HEK293T (cell line): Measurements from ENCODE around the gene DKKL1.
"Not testable (repeated sequence)": the region's sequence is repeated elsewhere in the genome, so short reads cannot be mapped to it uniquely, and the experiment has no call there.

Experiments
- FOXK2 ChIP-seq: fragments of 450-650 bp; IDR thresholded peaks from 2 replicates; pipeline ENCODE4 v1.6.1; 2016; ENCODE audit warnings: mild to moderate bottlenecking
- SP1 ChIP-seq: fragments of 450-650 bp; IDR thresholded peaks from 2 replicates; pipeline ENCODE4 v1.6.1; 2017
- ZNF384 ChIP-seq: fragments of 450-650 bp; IDR thresholded peaks from 2 replicates; pipeline ENCODE4 v1.6.1; 2016

DNA sequence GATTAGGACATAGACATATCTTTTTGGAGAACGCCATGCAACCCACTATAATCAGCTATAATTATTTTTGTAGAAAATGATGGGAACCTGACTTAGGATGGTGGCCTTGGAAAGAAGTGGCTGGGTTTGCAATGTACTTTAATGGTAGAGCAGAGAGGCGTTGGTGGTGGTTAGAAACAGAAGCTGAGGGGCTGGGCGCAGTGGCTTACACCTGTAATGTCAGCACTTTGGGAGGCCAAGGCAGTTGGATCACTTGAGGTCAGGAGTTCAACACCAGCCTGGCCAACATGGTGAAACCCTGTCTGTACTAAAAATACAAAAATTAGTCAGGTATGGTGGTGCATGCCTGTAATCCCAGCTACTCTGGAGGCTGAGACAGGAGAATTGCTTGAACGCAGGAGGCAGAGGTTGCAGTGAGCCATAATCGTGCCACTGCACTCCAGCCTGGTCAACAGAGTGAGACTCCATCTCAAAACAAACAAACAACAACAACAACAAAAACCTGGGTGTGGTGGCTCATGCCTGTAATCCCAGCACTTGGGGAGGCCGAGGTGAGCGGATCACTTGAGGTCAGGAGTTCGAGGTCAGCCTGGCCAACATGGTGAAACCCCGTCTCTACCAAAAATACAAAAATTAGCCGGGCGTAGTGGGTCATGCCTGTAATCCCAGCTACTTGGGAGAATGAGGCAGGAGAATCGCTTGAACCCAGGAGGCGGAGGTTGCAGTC is 30.8 kb upstream of the DKKL1 start:
- not testable (repeated sequence) for TF ChIP-seq FOXK2, ZNF384, SP1
